ENCODE results near the gene KRTAP19-6.
"Not testable (repeated sequence)": the region's sequence is repeated elsewhere in the genome, so short reads cannot be mapped to it uniquely, and the experiment has no call there.

The KRTAP19-6 gene, protein sequence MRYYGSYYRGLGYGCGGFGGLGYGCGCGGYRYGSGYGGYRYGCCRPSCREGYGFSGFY

DNA sequence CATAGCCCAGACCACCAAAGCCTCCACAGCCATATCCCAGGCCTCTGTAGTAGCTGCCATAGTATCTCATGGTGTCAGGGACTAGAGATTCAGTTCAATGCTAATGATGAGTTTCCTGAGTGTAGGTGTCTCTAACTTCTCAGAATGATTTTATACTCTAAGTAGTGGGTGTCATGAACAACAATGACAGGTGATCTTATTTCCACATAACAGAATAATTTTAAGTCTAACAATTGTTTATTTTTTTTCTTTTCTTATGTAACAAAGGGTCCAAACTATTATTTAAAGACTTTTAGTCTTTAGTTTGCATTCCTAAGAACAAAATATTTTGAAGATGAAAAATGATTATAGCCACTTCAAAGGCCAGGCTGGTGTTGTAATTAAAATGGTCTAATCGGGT, at the start of gene KRTAP19-6:
KRTAP19-6 (minus strand) TSS at position 101 of the 400 bp plus-strand sequence; CDS start at position 70, 31 bp downstream.
- Mint-ChIP-seq H3K4me3 (no peak within 1 kb of the TSS), H3K9me3 (peaks cover 3% of the 10 kb centered on the region), H3K36me3 (no peaks in the 10 kb centered on the region), H3K4me1 (no peaks in the 10 kb centered on the region), H3K27ac (no peak within 1 kb of the TSS)
- DNase-seq (ENCODE audit: low spot score in 2 of 2) = no peak
- ATAC-seq = no peak

- no peak for DNase-seq (ENCODE audit: low spot score in 2 of 2)
Measured at GRCh38 chr21:30590297-30590696, 48.6 kb upstream of the KRTAP19-6 start, which contains the start of gene KRTAP22-2. KRTAP22-2 (minus strand) TSS chr21:30590397.

DNA sequence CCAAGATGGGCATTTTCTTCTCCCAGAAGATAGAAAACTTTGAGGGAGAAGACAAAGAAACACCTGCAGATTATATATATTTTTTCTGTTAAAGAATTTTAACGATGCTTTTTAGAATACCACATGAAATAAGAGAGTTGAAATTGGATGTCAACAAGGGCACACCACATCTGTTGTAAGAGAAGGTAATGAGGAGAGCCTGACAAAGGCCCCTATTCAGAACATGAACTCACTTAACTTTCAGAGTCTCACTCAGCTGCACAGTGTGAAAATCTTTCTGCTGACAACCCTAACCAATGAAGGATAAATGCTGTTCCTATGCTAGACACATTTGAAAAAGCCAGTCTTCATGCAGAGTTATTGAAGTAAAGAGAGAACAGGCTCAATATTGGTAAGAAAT, 41.2 kb upstream of the KRTAP19-6 start:
- DNase-seq (ENCODE audit: low spot score in 2 of 2) = no peak
- Mint-ChIP-seq H3K4me3 (no peak overlapping the region), H3K9me3 (peaks cover 7% of the 10 kb centered on the region), H3K36me3 (no peaks in the 10 kb centered on the region), H3K27ac (no peak overlapping the region), H3K4me1 (no peaks in the 10 kb centered on the region)
- ATAC-seq = no peak

More at GRCh38 chr21:30590297-30590696, 48.6 kb upstream of the KRTAP19-6 start, which contains the start of gene KRTAP22-2:
- no peaks in the 10 kb centered on the region for H3K4me1 Mint-ChIP-seq
- peaks cover 4% of the 10 kb centered on the region for H3K9me3 Mint-ChIP-seq
- H3K36me3 Mint-ChIP-seq = no peaks in the 10 kb centered on the region
- no peak within 1 kb of the TSS for H3K27ac Mint-ChIP-seq
- H3K4me3 Mint-ChIP-seq = no peak within 1 kb of the TSS
- ATAC-seq = no peak

DNA sequence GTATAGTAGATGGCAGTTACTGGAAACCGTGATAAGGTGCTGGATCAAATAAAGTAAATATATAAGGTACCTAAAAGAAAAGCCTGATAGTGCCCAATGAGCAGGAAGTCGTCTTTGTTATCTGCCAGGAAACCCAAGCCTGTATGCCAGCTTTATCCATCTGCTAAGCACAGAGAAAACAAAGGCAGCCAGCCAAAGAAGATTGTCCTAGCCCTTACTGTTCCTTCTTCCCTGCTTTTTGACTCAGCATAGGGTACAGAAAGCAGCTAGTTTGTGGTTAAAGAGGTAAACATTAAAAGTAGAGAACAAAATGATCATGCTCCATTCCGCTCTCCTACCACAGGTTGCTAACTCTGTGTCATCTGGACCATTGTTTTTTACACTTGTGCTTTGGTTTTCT, 38.5 kb upstream of the KRTAP19-6 start:
- no peak for ATAC-seq
- no peaks in the 10 kb centered on the region for H3K4me1 Mint-ChIP-seq
- no peak overlapping the region for H3K4me3 Mint-ChIP-seq
- no peaks in the 10 kb centered on the region for H3K36me3 Mint-ChIP-seq
- no peak overlapping the region for H3K27ac Mint-ChIP-seq
- H3K9me3 Mint-ChIP-seq = peaks cover 10% of the 10 kb centered on the region
- no peak for DNase-seq (ENCODE audit: low spot score in 2 of 2)

GRCh38 chr21:30579346-30579745, 37.7 kb upstream of the KRTAP19-6 start:
- no peak for ATAC-seq
- H3K36me3 Mint-ChIP-seq = no peaks in the 10 kb centered on the region
- no peak for DNase-seq (ENCODE audit: low spot score in 2 of 2)
- no peak overlapping the region for H3K27ac Mint-ChIP-seq
- no peaks in the 10 kb centered on the region for H3K4me1 Mint-ChIP-seq
- no peak overlapping the region for H3K4me3 Mint-ChIP-seq
- H3K9me3 Mint-ChIP-seq = peaks cover 3% of the 10 kb centered on the region

- Mint-ChIP-seq H3K9me3 (peaks cover 6% of the 10 kb centered on the region), H3K27ac (no peak overlapping the region), H3K36me3 (no peaks in the 10 kb centered on the region), H3K4me3 (no peak overlapping the region), H3K4me1 (no peaks in the 10 kb centered on the region)
- ATAC-seq = no peak
- DNase-seq (ENCODE audit: low spot score in 2 of 2) = no peak
Measured at GRCh38 chr21:30577766-30578165, 36.1 kb upstream of the KRTAP19-6 start.

DNA sequence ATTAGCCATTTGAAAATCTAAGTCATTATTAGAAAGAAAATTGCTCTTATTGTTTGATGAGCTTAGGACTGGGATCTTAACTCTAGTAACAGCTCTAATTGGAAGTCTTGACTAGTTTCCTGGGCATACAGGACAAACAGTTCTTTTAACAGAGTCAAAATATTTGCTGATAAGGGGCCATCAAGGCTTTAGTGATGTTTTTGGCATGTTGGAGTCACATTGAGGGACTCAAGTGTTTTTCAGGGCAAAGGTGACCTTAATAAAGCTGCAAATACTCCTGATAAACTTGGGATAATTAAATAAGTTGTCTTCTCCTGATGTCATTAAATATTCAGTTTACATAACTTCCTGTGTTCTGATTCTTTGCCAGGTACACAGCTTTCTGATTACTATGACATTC, 26.0 kb upstream of the KRTAP19-6 start:
- no peak overlapping the region for H3K27ac Mint-ChIP-seq
- H3K4me3 Mint-ChIP-seq = no peak overlapping the region
- no peaks in the 10 kb centered on the region for H3K4me1 Mint-ChIP-seq
- DNase-seq (ENCODE audit: low spot score in 2 of 2) (no peak), ATAC-seq (no peak)
- peaks cover 2% of the 10 kb centered on the region for H3K9me3 Mint-ChIP-seq
- H3K36me3 Mint-ChIP-seq = no peaks in the 10 kb centered on the region

DNA sequence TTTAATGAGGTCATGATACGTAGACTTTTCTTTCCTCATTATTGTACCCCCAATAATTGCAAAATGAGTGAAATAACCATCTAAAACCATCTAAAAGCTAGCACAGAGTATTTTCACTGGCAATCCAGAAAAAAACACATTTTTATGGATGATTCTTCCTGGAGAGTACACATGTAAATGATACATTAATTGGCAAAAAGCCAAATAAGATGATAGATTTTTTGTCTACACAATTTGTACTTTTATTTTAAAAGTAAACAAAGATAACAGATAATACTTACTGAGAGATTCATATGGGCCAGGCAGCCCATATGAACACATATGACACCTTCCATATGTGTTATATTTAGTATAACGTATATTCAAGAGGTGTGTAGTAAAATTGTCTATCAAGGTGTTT, 22.0 kb upstream of the KRTAP19-6 start:
- H3K36me3 Mint-ChIP-seq = no peaks in the 10 kb centered on the region
- no peak overlapping the region for H3K27ac Mint-ChIP-seq
- ATAC-seq (no peak), DNase-seq (ENCODE audit: low spot score in 2 of 2) (no peak)
- no peak overlapping the region for H3K4me3 Mint-ChIP-seq
- no peaks in the 10 kb centered on the region for H3K4me1 Mint-ChIP-seq
- peaks cover 5% of the 10 kb centered on the region for H3K9me3 Mint-ChIP-seq

- Mint-ChIP-seq H3K9me3 (peaks cover 5% of the 10 kb centered on the region), H3K36me3 (no peaks in the 10 kb centered on the region), H3K27ac (no peak overlapping the region), H3K4me3 (no peak overlapping the region), H3K4me1 (no peaks in the 10 kb centered on the region)
- ATAC-seq = no peak
- no peak for DNase-seq (ENCODE audit: low spot score in 2 of 2)
Measured at GRCh38 chr21:30563072-30563471, 21.4 kb upstream of the KRTAP19-6 start.

DNA sequence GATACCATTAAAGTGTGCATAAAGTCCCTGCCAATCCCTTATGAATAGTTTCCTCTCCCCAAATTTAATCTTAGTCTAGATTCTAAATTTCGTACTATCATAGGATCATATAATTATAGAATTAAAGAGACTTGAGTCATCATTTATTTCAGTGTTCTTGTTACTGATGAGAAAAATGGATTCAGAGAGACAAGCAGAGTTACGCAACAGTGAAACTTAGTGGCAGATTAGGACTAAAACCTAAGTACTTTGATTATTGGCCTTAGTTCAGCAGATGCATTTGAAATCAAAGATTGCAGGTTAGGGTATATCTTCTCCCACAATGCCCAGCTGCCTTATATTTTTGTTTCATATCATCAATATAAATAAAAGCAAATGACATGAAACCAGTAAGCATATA, 20.3 kb upstream of the KRTAP19-6 start:
- Mint-ChIP-seq H3K27ac (no peak overlapping the region), H3K36me3 (no peaks in the 10 kb centered on the region), H3K4me1 (no peaks in the 10 kb centered on the region)

DNA sequence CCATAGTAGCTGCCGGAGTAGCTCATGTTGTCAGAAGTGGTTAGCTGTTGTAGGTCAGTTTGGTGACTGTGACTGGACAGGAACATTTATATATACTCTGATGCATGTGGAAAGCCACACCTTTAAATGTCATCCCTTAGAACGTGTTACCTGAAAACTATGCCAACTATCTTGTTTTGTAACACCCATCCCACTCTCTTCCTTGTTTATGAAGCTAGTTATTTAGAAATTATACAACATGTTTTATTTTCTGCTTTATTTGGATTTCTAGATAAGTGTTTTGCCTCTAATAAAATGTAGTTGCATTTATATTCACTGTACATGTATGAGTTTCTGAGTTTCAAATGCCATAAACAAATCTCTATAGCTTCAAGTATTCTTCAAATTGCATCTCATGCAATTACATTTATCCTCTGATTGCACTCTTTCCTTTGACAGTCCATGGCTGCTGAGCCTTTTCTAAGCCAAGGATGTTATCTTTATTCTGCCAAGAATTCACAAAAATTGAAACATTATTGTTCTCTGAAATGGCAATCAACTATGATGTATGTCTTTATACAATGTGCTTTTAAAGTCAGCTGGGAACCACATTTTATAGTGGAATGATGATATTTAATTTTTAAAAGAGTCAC, 19.7 kb upstream of the KRTAP19-6 start, which contains the start of gene KRTAP19-7:
KRTAP19-7 (minus strand) TSS at position 51 of the 632 bp plus-strand sequence; CDS start at position 26, 25 bp downstream.
- Mint-ChIP-seq H3K36me3 (no peaks in the 10 kb centered on the region), H3K9me3 (peaks cover 5% of the 10 kb centered on the region), H3K4me3 (no peak within 1 kb of the TSS), H3K27ac (no peak within 1 kb of the TSS), H3K4me1 (no peaks in the 10 kb centered on the region)
- ATAC-seq (no peak), DNase-seq (ENCODE audit: low spot score in 2 of 2) (no peak)

More for the DNA sequence above, 20.3 kb upstream of the KRTAP19-6 start:
- DNase-seq (ENCODE audit: low spot score in 2 of 2) (no peak), ATAC-seq (no peak)
- no peak overlapping the region for H3K4me3 Mint-ChIP-seq
- peaks cover 5% of the 10 kb centered on the region for H3K9me3 Mint-ChIP-seq

- Mint-ChIP-seq H3K36me3 (no peaks in the 10 kb centered on the region), H3K4me1 (no peaks in the 10 kb centered on the region)
- DNase-seq (ENCODE audit: low spot score in 2 of 2) = no peak
Measured at GRCh38 chr21:30555095-30555494, 13.4 kb upstream of the KRTAP19-6 start.

DNA sequence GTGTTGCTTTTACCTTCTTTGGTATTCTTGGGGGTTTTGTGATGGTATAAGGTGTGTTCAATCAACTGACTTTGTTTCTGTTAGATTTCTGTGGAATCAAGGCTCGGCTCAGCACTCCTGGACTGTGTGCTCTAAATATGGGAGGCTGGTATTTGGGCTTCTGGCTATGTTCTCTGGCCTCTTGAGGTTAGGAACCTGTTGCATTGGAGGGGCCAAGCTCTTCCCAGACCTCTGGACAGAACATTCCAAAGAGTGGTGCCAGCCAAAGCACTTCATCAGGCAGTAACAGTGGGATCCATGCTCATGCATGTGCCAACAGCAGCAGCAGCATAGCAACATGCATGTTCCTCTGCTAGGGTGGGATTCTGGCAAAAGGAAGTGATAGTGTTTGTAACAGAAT, 11.1 kb upstream of the KRTAP19-6 start:
- DNase-seq (ENCODE audit: low spot score in 2 of 2) (no peak), ATAC-seq (no peak)
- peaks cover 11% of the 10 kb centered on the region for H3K9me3 Mint-ChIP-seq
- no peaks in the 10 kb centered on the region for H3K36me3 Mint-ChIP-seq
- no peaks in the 10 kb centered on the region for H3K4me1 Mint-ChIP-seq
- H3K4me3 Mint-ChIP-seq = no peak overlapping the region
- H3K27ac Mint-ChIP-seq = no peak overlapping the region

More at GRCh38 chr21:30555095-30555494, 13.4 kb upstream of the KRTAP19-6 start:
- peaks cover 7% of the 10 kb centered on the region for H3K9me3 Mint-ChIP-seq
- no peak overlapping the region for H3K4me3 Mint-ChIP-seq
- H3K27ac Mint-ChIP-seq = no peak overlapping the region
- no peak for ATAC-seq

DNA sequence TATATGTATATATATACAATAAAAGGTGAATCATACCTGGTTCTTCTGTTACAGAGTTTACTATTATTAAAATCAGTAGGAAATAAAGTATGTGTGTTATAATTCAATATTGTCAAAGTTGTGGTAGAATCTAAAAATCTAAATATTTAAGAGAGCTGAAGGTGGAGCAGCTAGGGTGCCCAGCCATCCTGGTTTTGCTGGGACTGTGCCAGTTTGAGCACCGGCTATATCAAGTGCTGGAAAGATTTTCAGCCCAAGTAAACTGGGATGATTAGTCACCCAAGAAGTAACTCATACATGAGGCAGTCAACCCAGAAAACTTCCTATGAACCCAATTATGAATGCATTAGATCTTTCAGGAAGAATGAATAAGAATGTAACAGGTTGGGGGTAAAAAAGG, 22.8 kb downstream of the KRTAP19-6 start:
- H3K4me3 Mint-ChIP-seq = no peak overlapping the region
- no peak for DNase-seq (ENCODE audit: low spot score in 2 of 2)
- no peaks in the 10 kb centered on the region for H3K4me1 Mint-ChIP-seq
- H3K27ac Mint-ChIP-seq = no peak overlapping the region
- no peaks in the 10 kb centered on the region for H3K36me3 Mint-ChIP-seq
- peaks cover 7% of the 10 kb centered on the region for H3K9me3 Mint-ChIP-seq
- no peak for ATAC-seq

- no peak overlapping the region for H3K27ac Mint-ChIP-seq
- peaks cover 7% of the 10 kb centered on the region for H3K9me3 Mint-ChIP-seq
- DNase-seq (ENCODE audit: low spot score in 2 of 2) = no peak
- H3K4me1 Mint-ChIP-seq = no peaks in the 10 kb centered on the region
- no peak for ATAC-seq
- H3K4me3 Mint-ChIP-seq = no peak overlapping the region
- no peaks in the 10 kb centered on the region for H3K36me3 Mint-ChIP-seq
Measured at GRCh38 chr21:30515681-30516080, 26.0 kb downstream of the KRTAP19-6 start.

GRCh38 chr21:30505621-30506205, 36.0 kb downstream of the KRTAP19-6 start:
- H3K4me3 Mint-ChIP-seq; H3K4me1 Mint-ChIP-seq; H3K9me3 Mint-ChIP-seq; ATAC-seq; H3K27ac Mint-ChIP-seq; H3K36me3 Mint-ChIP-seq; DNase-seq (ENCODE audit: low spot score in 2 of 2): not testable (repeated sequence)

Data from stimulated activated effector memory CD8-positive, alpha-beta T cell treated with anti-CD3 and anti-CD28 coated beads, Interleukin-12 subunit alpha, Interleukin-12 subunit beta, amount 100 ng/mL, for 72 hours (primary cell).